Measurements from ENCODE around the gene TTC39B. TPM values are rescaled to one million over a fixed set of nuclear protein-coding genes. Genes with fewer than 3 reads are reported as not detected.
"Not testable (repeated sequence)": the region's sequence is repeated elsewhere in the genome, so short reads cannot be mapped to it uniquely, and the experiment has no call there.

The TTC39B gene
- total and polyA plus RNA-seq, 2 donors: 2.8 to 22.4 TPM

DNA sequence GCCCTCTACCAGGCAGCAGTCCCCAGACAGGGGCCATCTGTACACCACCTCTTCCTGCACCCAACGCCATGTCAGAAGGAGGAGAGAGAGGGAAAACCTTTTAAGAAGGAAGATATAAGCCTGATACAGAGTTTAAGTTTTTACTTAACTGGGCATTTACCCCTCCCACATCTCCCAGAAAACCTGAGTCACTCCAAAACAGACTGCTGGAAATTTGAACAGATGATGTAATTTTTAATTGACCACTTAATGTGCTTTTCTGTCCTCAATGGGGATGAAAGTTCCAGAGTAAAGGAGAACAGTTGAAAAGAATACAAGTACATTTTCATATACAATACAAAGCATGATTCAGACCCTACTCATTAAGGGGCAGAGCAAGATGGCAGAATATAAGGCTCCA is 63.9 kb downstream of the TTC39B start:
- Histone ChIP-seq H3K36me3 (ENCODE audit: insufficient read depth) (no peaks in the 10 kb centered on the region), H3K4me1 (ENCODE audit: insufficient read depth) (no peaks in the 10 kb centered on the region), H3K27ac (ENCODE audit: low read depth) (no peak overlapping the region), H3K4me3 (ENCODE audit: low read depth, low read length) (no peak overlapping the region)
- WGBS: 92% methylated on average over 1 of the region's 1 CpG
- no peak for DNase-seq (ENCODE audit: extremely low spot score)

DNA sequence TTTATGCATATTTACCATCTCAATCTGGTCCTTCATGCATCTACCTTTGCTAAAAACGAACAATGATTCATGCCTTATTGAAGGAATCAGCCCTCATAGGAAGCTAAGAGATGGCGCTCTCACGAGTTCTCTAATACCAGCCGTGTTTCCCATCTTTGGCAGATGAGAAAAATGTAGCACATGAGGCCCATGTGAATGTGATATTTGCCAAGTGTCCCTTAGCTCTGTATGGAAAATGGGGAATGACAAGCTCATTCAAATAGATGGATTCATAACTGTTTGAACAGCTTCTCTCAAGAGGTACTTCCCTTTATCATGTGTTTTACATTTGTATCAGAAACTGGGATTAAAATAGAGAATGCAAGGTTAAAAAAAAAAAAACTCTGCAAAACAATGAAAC is 66.1 kb downstream of the TTC39B start:
- DNase-seq (ENCODE audit: extremely low spot score): no peak
- 91% methylated on average over 4 of the region's 4 CpGs for WGBS
- Histone ChIP-seq H3K4me1 (ENCODE audit: insufficient read depth) (no peaks in the 10 kb centered on the region), H3K36me3 (ENCODE audit: insufficient read depth) (no peaks in the 10 kb centered on the region), H3K27ac (ENCODE audit: low read depth) (no peak overlapping the region), H3K4me3 (ENCODE audit: low read depth, low read length) (no peak overlapping the region)

- WGBS: 77% methylated on average over 2 of the region's 2 CpGs
Observed at GRCh38 chr9:15239816-15240215, 67.2 kb downstream of the TTC39B start.

GRCh38 chr9:15238646-15239045 is 68.4 kb downstream of the TTC39B start:
- Histone ChIP-seq H3K36me3 (ENCODE audit: insufficient read depth) (no peaks in the 10 kb centered on the region), H3K27ac (ENCODE audit: low read depth) (no peak overlapping the region), H3K4me3 (ENCODE audit: low read depth, low read length) (no peak overlapping the region), H3K4me1 (ENCODE audit: insufficient read depth) (no peaks in the 10 kb centered on the region)
- WGBS: 83% methylated on average over 5 of the region's 5 CpGs
- no peak for DNase-seq (ENCODE audit: extremely low spot score)

More at GRCh38 chr9:15239816-15240215, 67.2 kb downstream of the TTC39B start:
- H3K36me3 ChIP-seq (ENCODE audit: insufficient read depth): no peaks in the 10 kb centered on the region
- DNase-seq (ENCODE audit: extremely low spot score): no peak
- H3K27ac ChIP-seq (ENCODE audit: low read depth): no peak overlapping the region
- no peaks in the 10 kb centered on the region for H3K4me1 ChIP-seq (ENCODE audit: insufficient read depth)
- no peak overlapping the region for H3K4me3 ChIP-seq (ENCODE audit: low read depth, low read length)

- no peak for DNase-seq (ENCODE audit: extremely low spot score)
- H3K4me3 ChIP-seq (ENCODE audit: low read depth, low read length): no peak overlapping the region
- no peaks in the 10 kb centered on the region for H3K4me1 ChIP-seq (ENCODE audit: insufficient read depth)
- no peak overlapping the region for H3K27ac ChIP-seq (ENCODE audit: low read depth)
- H3K36me3 ChIP-seq (ENCODE audit: insufficient read depth): no peaks in the 10 kb centered on the region
- WGBS: 69% methylated on average over 2 of the region's 2 CpGs
Observed at GRCh38 chr9:15235658-15236057, 71.4 kb downstream of the TTC39B start.

DNA sequence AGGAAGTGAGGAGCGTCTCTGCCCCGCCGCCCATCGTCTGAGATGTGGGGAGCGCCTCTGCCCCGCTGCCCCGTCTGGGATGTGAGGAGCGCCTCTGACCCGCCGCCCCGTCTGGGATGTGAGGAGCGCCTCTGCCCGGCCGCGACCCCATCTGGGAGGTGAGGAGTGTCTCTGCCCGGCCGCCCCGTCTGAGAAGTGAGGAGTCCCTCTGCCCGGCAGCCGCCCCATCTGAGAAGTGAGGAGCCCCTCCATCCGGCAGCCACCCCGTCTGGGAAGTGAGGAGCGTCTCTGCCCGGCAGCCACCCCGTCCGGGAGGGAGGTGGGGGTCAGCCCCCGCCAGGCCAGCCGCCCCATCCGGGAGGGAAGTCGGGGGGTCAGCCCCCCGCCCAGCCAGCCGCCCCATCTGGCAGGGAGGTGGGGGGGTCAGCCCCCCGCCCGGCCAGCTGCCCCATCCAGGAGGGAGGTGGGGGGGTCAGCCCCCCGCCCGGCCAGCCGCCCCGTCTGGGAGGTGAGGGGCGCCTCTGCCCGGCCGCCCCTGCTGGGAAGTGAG is 73.0 kb downstream of the TTC39B start:
- not testable (repeated sequence) for H3K27ac ChIP-seq (ENCODE audit: low read depth); H3K4me3 ChIP-seq (ENCODE audit: low read depth, low read length); H3K4me1 ChIP-seq (ENCODE audit: insufficient read depth); H3K36me3 ChIP-seq (ENCODE audit: insufficient read depth); DNase-seq (ENCODE audit: extremely low spot score)
- 97% methylated on average over 30 of the region's 41 CpGs for WGBS

DNA sequence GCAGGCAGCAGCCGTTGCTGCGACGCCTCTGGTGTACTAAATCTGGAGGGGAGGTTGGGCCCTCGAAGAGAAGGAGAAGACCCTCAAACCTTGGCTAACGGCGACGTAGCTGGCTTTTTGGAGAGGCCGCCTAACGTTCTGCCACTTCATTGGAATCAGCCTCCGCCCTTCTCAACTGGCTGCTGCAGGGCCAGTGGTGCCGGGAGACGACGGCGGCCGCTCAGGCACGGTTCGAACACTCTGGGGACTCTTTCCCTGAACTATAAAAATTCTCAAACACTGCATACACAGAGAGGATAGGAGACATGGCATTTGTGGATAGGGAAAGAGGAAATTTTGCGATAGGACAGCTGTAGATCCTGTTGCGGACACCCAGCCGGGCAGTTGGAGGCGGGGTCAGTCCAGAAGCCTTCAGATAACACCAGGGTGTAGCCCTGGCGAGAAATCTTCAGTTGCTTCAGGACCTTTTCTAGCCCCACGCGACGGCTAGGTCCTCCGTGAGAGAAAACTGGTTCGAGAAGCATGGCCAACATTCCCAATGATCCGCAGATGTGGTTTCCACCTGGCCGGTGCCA is 74.2 kb downstream of the TTC39B start:
- not testable (repeated sequence) for H3K4me1 ChIP-seq (ENCODE audit: insufficient read depth); H3K36me3 ChIP-seq (ENCODE audit: insufficient read depth); H3K27ac ChIP-seq (ENCODE audit: low read depth); H3K4me3 ChIP-seq (ENCODE audit: low read depth, low read length); DNase-seq (ENCODE audit: extremely low spot score)
- WGBS: 97% methylated on average over 29 of the region's 29 CpGs

DNA sequence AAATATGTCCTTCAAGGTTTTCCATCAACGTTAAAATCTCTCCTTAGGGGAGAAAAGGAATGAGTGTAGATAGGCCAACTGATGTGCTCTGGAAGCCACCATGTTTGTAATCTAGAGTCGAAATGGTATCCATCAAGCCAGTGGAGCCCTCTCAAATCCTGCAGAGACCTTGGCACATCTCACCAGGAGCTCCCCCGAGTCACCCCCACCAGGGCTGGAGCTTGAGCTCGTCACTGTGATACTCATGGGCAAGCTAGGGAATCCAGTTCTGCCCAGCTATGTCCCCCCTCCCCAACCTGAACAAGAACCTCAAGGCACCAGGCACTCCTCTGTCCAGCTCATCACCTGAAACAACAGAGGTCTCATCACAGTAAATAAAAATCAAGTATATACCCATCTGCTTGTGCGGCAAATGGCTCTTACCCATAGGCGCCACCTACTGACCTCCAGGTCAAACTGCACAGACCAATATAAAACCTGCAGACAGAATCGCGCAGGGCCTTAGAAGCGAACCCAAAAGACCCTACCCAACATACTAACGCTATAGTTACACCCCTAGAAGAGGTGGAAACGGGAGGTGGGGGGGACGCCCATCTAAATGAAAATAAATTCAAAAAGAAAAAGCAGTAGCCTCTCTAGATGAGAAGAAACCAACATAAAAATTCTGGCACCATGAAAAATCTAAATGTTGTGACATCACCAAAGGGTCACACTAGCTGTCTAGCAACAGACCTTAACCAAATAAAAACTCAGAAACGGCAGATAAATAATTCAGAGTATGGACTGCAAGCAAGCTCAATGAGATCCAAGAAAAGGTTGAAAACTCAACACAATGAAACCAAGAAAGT is 75.0 kb downstream of the TTC39B start:
- no peaks in the 10 kb centered on the region for H3K4me1 ChIP-seq (ENCODE audit: insufficient read depth)
- no peak for DNase-seq (ENCODE audit: extremely low spot score)
- no peak overlapping the region for H3K4me3 ChIP-seq (ENCODE audit: low read depth, low read length)
- 69% methylated on average over 13 of the region's 13 CpGs for WGBS
- H3K27ac ChIP-seq (ENCODE audit: low read depth): no peak overlapping the region
- no peaks in the 10 kb centered on the region for H3K36me3 ChIP-seq (ENCODE audit: insufficient read depth)

GRCh38 chr9:15229409-15229808 is 77.6 kb downstream of the TTC39B start:
- no peak overlapping the region for H3K27ac ChIP-seq (ENCODE audit: low read depth)
- no peaks in the 10 kb centered on the region for H3K4me1 ChIP-seq (ENCODE audit: insufficient read depth)
- H3K36me3 ChIP-seq (ENCODE audit: insufficient read depth): no peaks in the 10 kb centered on the region
- no peak overlapping the region for H3K4me3 ChIP-seq (ENCODE audit: low read depth, low read length)
- WGBS: 89% methylated on average over 5 of the region's 5 CpGs
- no peak for DNase-seq (ENCODE audit: extremely low spot score)

DNA sequence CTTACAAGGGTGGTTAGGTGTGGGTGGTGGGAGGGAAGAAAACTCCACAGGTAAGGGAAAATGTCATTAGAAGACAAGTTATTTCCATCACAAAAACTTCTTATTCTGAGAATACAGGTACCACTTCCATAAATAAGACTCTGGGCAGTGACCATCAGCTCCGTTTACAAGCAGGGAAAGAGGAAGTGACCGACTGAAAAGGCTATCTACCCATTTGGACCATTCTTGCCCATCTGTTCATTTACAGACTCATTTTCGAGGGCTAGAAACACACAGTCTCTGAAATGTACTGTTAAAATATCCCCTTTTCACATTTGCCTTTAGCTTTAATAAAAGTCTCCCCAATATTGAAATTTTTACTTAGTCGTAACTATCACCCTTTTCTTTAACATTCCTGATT is 79.5 kb downstream of the TTC39B start:
- no peak overlapping the region for H3K4me3 ChIP-seq (ENCODE audit: low read depth, low read length)
- no peak for DNase-seq (ENCODE audit: extremely low spot score)
- no peaks in the 10 kb centered on the region for H3K4me1 ChIP-seq (ENCODE audit: insufficient read depth)
- no peak overlapping the region for H3K27ac ChIP-seq (ENCODE audit: low read depth)
- peaks cover 2% of the 10 kb centered on the region for H3K36me3 ChIP-seq (ENCODE audit: insufficient read depth)
- 96% methylated on average over 4 of the region's 4 CpGs for WGBS

DNA sequence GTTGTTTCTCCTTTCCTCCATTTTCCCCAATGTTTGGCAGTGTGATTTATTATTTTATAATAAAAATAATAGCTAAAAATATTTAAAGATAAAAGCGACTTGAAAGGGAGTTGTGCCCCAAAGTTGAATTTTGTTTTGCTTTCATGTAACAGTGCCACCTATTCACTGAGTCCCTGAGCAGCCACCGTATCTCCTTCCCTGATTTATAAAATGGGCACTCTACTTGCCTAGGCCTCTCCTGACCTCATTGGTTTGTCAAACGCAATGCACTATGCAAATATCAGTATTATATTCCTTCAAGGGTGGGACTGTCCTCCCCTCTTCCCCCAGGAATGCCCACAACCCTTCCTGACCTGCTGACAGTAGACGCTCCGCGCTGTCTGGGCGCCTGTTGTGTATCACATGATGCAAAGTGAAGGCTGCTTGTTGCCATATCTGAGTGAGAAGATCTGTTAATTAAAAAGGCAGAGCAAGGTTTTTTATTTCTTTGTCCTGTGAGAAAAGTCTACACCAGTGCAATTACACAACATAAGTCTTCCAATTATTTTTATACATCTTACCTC is 81.4 kb downstream of the TTC39B start:
- H3K4me1 ChIP-seq (ENCODE audit: insufficient read depth): no peaks in the 10 kb centered on the region
- 84% methylated on average over 7 of the region's 7 CpGs for WGBS
- no peak for DNase-seq (ENCODE audit: extremely low spot score)
- H3K36me3 ChIP-seq (ENCODE audit: insufficient read depth): peaks cover 4% of the 10 kb centered on the region
- H3K4me3 ChIP-seq (ENCODE audit: low read depth, low read length): no peak overlapping the region
- no peak overlapping the region for H3K27ac ChIP-seq (ENCODE audit: low read depth)

GRCh38 chr9:15222313-15222712 is 84.7 kb downstream of the TTC39B start:
- no peak overlapping the region for H3K27ac ChIP-seq (ENCODE audit: low read depth)

GRCh38 chr9:15221746-15222145 is 85.3 kb downstream of the TTC39B start:
- 84% methylated on average over 4 of the region's 4 CpGs for WGBS
- no peak overlapping the region for H3K4me3 ChIP-seq (ENCODE audit: low read depth, low read length)
- DNase-seq (ENCODE audit: extremely low spot score): no peak
- no peak overlapping the region for H3K27ac ChIP-seq (ENCODE audit: low read depth)
- H3K4me1 ChIP-seq (ENCODE audit: insufficient read depth): no peaks in the 10 kb centered on the region
- peaks cover 4% of the 10 kb centered on the region for H3K36me3 ChIP-seq (ENCODE audit: insufficient read depth)

More at GRCh38 chr9:15222313-15222712, 84.7 kb downstream of the TTC39B start:
- DNase-seq (ENCODE audit: extremely low spot score): no peak
- Histone ChIP-seq H3K36me3 (ENCODE audit: insufficient read depth) (peaks cover 4% of the 10 kb centered on the region), H3K4me1 (ENCODE audit: insufficient read depth) (no peaks in the 10 kb centered on the region), H3K4me3 (ENCODE audit: low read depth, low read length) (no peak overlapping the region)
- WGBS: 93% methylated on average over 3 of the region's 3 CpGs

All from urinary bladder (tissue), 4 donors.